NCI-H748 treated with DMSO at 0.1 percent for 48 hours (cell line): Measurements from ENCODE around the gene STX11.
"Not testable (repeated sequence)": the region's sequence is repeated elsewhere in the genome, so short reads cannot be mapped to it uniquely, and the experiment has no call there.

Source experiments
- DNase-seq: peaks from one replicate; lab custom pipeline; 2025; lab: John Stamatoyannopoulos, UW

STX11 gene

GRCh38 chr6:144177726-144178125, 27.4 kb downstream of the STX11 start:
- no peak for DNase-seq

- DNase-seq = no peak
Observed at GRCh38 chr6:144178323-144178722, 28.0 kb downstream of the STX11 start.

GRCh38 chr6:144179237-144179636, 28.9 kb downstream of the STX11 start:
- DNase-seq = no peak

GRCh38 chr6:144179828-144180227, 29.5 kb downstream of the STX11 start:
- DNase-seq = no peak

GRCh38 chr6:144180354-144180753, 30.0 kb downstream of the STX11 start:
- not testable (repeated sequence) for DNase-seq

- no peak for DNase-seq
Observed at GRCh38 chr6:144181639-144182038, 31.3 kb downstream of the STX11 start.

GRCh38 chr6:144184186-144184585, 33.9 kb downstream of the STX11 start:
- not testable (repeated sequence) for DNase-seq

- DNase-seq = no peak
Observed at GRCh38 chr6:144185133-144185836, 35.0 kb downstream of the STX11 start.

GRCh38 chr6:144186817-144187625, 36.7 kb downstream of the STX11 start:
- DNase-seq = no peak

GRCh38 chr6:144189351-144189750, 39.0 kb downstream of the STX11 start:
- DNase-seq = no peak

GRCh38 chr6:144190080-144190479, 39.8 kb downstream of the STX11 start:
- no peak for DNase-seq

- no peak for DNase-seq
Observed at GRCh38 chr6:144190593-144190992, 40.3 kb downstream of the STX11 start.

GRCh38 chr6:144193181-144193580, 42.9 kb downstream of the STX11 start:
- no peak for DNase-seq

- DNase-seq = no peak
Observed at GRCh38 chr6:144194293-144194810, 44.0 kb downstream of the STX11 start.

- no peak for DNase-seq
Observed at GRCh38 chr6:144195671-144196270, 45.5 kb downstream of the STX11 start.

GRCh38 chr6:144197919-144198318, 47.6 kb downstream of the STX11 start:
- no peak for DNase-seq

GRCh38 chr6:144202879-144203468, 52.7 kb downstream of the STX11 start:
- no peak for DNase-seq

GRCh38 chr6:144211160-144211559, 60.8 kb downstream of the STX11 start:
- DNase-seq = no peak

- DNase-seq = no peak
Observed at GRCh38 chr6:144213315-144213714, 63.0 kb downstream of the STX11 start.

- no peak for DNase-seq
Observed at GRCh38 chr6:144214029-144214428, 63.7 kb downstream of the STX11 start.

- DNase-seq = no peak
Observed at GRCh38 chr6:144214622-144215401, 64.5 kb downstream of the STX11 start.
